Natural killer cell (primary cell): ENCODE data around the gene TMEM163. TPM values are rescaled to one million over a fixed set of nuclear protein-coding genes. Genes with fewer than 3 reads are reported as not detected.

ENCODE experiments used
- ATAC-seq, 3 donors: fragments of 150-1000 bp in 2 of 3; fragments of 200-7000 bp in 1 of 3; cut with Tn5 transposase; 1 replicate in 1 of 3; 2 replicates in 2 of 3; pipeline ENCODE4 v1.10.0; 2021; ENCODE audit warnings: mild to moderate bottlenecking in 2 of 3, moderate library complexity in 2 of 3
- DNase-seq, 2 donors: peaks; one replicate each; pipeline versions ENCODE4 v3.0.0 to v3.0.0-alpha.2; 2013 to 2021; ENCODE audit warnings: mixed read lengths in 1 of 2
- H3K27ac ChIP-seq: one replicate; pipeline ENCODE4 v1.5.1; 2013; ENCODE audit warnings: mild to moderate bottlenecking, low read length
- H3K27me3 ChIP-seq: one replicate; pipeline ENCODE4 v1.6.1; 2013; ENCODE audit warnings: low read length; ENCODE audit not compliant: control insufficient read depth, insufficient read depth
- H3K36me3 ChIP-seq: one replicate; pipeline ENCODE4 v1.6.1; 2013; ENCODE audit warnings: low read length; ENCODE audit not compliant: control insufficient read depth, insufficient read depth
- H3K4me1 ChIP-seq: one replicate; pipeline ENCODE4 v1.6.1; 2013; ENCODE audit warnings: low read length; ENCODE audit not compliant: control insufficient read depth, insufficient read depth
- H3K4me3 ChIP-seq: one replicate; pipeline ENCODE4 v1.5.1; 2013; ENCODE audit warnings: low read length
- H3K9me3 ChIP-seq: one replicate; pipeline ENCODE4 v1.6.1; 2013; ENCODE audit warnings: low read length; ENCODE audit not compliant: control insufficient read depth, insufficient read depth
- H3K27ac Mint-ChIP-seq, 2 donors: one replicate each; pipeline ENCODE4 v1.8.0; 2022; ENCODE audit warnings: mild to moderate bottlenecking in 2 of 2, mixed read lengths in 2 of 2, moderate library complexity in 1 of 2
- H3K27me3 Mint-ChIP-seq, 2 donors: one replicate each; pipeline ENCODE4 v1.8.0; 2022; ENCODE audit warnings: low read depth in 2 of 2, mixed read lengths in 2 of 2
- H3K36me3 Mint-ChIP-seq: one replicate; pipeline ENCODE4 v1.8.0; 2022; ENCODE audit warnings: mixed read lengths
- H3K4me1 Mint-ChIP-seq, 2 donors: one replicate each; pipeline ENCODE4 v1.8.0; 2022; ENCODE audit warnings: mixed read lengths in 2 of 2
- H3K4me3 Mint-ChIP-seq: one replicate; pipeline ENCODE4 v1.8.0; 2022; ENCODE audit warnings: mild to moderate bottlenecking, moderate library complexity, mixed read lengths
- H3K9me3 Mint-ChIP-seq, 2 donors: one replicate each; pipeline ENCODE4 v1.8.0; 2022; ENCODE audit warnings: mixed read lengths in 2 of 2
- WGBS: methylation state at CpG from one replicate; pipeline ENCODE4 v1.1.7; 2013; ENCODE audit warnings: missing lambda C conversion rate; ENCODE audit not compliant: insufficient coverage; 5-methylcytosine and 5-hydroxymethylcytosine counted together
- intact Hi-C: fragments of 100-400 bp; cut with micrococcal nuclease; formaldehyde crosslinking; loops from one replicate; pipeline ENCODE4 v1.14.2; 2022
- total RNA-seq, 4 donors: library from RNA; stranded (reverse); fragments of 120-200 nt in 1 of 4; gene quantifications; one replicate each; pipeline versions ENCODE4 v1.2.3 to v1.2.4, GENCODE V29; 2013 to 2022
- TF ChIP-seq, protein P1 (sequence below): fragments of 200-600 bp; IDR thresholded peaks from one replicate; pipeline ENCODE4 v1.8.0; 2022; ENCODE audit warnings: antibody characterized with exemption

Gene TMEM163
- total RNA-seq, 3 donors from 2014 or later (not counting 1 experiment from before 2014, with no cell fraction given) = 6.8 to 11.6 (median 10.3) TPM

- intact Hi-C loops = loop anchor here (10.0 kb wide), 1 partner anchor 538 kb away; no protein-coding TSS in a partner anchor
- no peaks in the 10 kb centered on the region for H3K9me3 ChIP-seq
- Mint-ChIP-seq H3K36me3 (no peaks in the 10 kb centered on the region), H3K4me3 (no peak overlapping the region), H3K4me1 (peaks cover 64 to 69% of the 10 kb centered on the region in 2 donors), H3K27me3 (no peaks in the 10 kb centered on the region), H3K27ac (no peak overlapping the region), H3K9me3 (no peaks in the 10 kb centered on the region)
- no peak overlapping the region for H3K4me3 ChIP-seq
- no peaks in the 10 kb centered on the region for H3K27me3 ChIP-seq
- ATAC-seq (no peak), DNase-seq (no peak)
- peaks cover 54% of the 10 kb centered on the region for H3K4me1 ChIP-seq
- no CpG with 5 or more reads among the region's 1 CpG for WGBS
- TF ChIP-seq, protein P1, sequence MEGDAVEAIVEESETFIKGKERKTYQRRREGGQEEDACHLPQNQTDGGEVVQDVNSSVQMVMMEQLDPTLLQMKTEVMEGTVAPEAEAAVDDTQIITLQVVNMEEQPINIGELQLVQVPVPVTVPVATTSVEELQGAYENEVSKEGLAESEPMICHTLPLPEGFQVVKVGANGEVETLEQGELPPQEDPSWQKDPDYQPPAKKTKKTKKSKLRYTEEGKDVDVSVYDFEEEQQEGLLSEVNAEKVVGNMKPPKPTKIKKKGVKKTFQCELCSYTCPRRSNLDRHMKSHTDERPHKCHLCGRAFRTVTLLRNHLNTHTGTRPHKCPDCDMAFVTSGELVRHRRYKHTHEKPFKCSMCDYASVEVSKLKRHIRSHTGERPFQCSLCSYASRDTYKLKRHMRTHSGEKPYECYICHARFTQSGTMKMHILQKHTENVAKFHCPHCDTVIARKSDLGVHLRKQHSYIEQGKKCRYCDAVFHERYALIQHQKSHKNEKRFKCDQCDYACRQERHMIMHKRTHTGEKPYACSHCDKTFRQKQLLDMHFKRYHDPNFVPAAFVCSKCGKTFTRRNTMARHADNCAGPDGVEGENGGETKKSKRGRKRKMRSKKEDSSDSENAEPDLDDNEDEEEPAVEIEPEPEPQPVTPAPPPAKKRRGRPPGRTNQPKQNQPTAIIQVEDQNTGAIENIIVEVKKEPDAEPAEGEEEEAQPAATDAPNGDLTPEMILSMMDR = no peak
- no peaks in the 10 kb centered on the region for H3K36me3 ChIP-seq
- H3K27ac ChIP-seq = no peak overlapping the region
Observed at GRCh38 chr2:134662751-134663150, 56.0 kb downstream of the TMEM163 start.

GRCh38 chr2:134660626-134661402, 58.0 kb downstream of the TMEM163 start:
- H3K36me3 ChIP-seq = no peaks in the 10 kb centered on the region
- Mint-ChIP-seq H3K27me3 (peaks cover 0 to 7% of the 10 kb centered on the region in 2 donors), H3K36me3 (no peaks in the 10 kb centered on the region), H3K4me1 (peaks cover 57 to 58% of the 10 kb centered on the region in 2 donors), H3K9me3 (no peaks in the 10 kb centered on the region), H3K4me3 (no peak overlapping the region), H3K27ac (peak overlapping the region; percentile 26 to 58)
- DNase-seq (no peak), ATAC-seq (peak; percentile 52 to 65 (median 64))
- H3K9me3 ChIP-seq = no peaks in the 10 kb centered on the region
- 82% methylated on average over 6 of the region's 7 CpGs for WGBS
- intact Hi-C loops = loop anchor here (10.0 kb wide), 1 partner anchor 536 kb away; no protein-coding TSS in a partner anchor
- no peak overlapping the region for H3K27ac ChIP-seq
- H3K4me3 ChIP-seq = no peak overlapping the region
- H3K27me3 ChIP-seq = no peaks in the 10 kb centered on the region
- H3K4me1 ChIP-seq = peaks cover 34% of the 10 kb centered on the region
- TF ChIP-seq, protein P1 = no peak

DNA sequence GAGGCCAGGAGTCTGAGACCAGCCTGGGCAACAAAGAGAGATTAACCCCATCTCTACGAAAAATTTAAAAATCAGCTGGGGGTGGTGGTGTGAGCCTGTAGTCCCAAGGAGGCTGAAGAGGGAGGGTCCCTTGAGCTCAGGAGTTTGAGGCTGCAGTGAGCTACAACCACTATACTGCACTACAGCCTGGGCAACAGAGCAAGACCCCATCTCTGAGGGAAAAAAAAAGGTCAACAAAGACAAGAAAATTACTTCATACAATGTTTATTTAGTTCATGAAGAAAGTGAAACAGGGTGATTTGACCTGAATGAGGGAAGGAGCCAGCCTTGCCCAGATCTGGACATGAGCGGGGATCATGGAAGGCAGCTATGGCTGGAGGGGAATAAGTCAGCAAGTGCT, 59.1 kb downstream of the TMEM163 start:
- Histone ChIP-seq H3K27me3 (no peaks in the 10 kb centered on the region), H3K4me1 (peaks cover 24% of the 10 kb centered on the region), H3K36me3 (no peaks in the 10 kb centered on the region), H3K27ac (no peak overlapping the region), H3K4me3 (no peak overlapping the region), H3K9me3 (no peaks in the 10 kb centered on the region)
- Mint-ChIP-seq H3K4me3 (no peak overlapping the region), H3K9me3 (no peaks in the 10 kb centered on the region), H3K27me3 (peaks cover 0 to 7% of the 10 kb centered on the region in 2 donors), H3K36me3 (no peaks in the 10 kb centered on the region), H3K27ac (peak overlapping the region; percentile 26 to 58), H3K4me1 (peaks cover 46 to 47% of the 10 kb centered on the region in 2 donors)
- TF ChIP-seq, protein P1 = no peak
- intact Hi-C loops = loop anchor here (10.0 kb wide), 1 partner anchor 535 kb away; no protein-coding TSS in a partner anchor
- WGBS = 100% methylated on average over 2 of the region's 2 CpGs
- ATAC-seq (no peak), DNase-seq (no peak)
